HG03521 (cell line): Measurements from ENCODE around the gene NUSAP1.
"Not testable (repeated sequence)": the region's sequence is repeated elsewhere in the genome, so short reads cannot be mapped to it uniquely, and the experiment has no call there.

Experiments
- ATAC-seq: cut with Tn5 transposase; IDR thresholded peaks from one replicate; pipeline ENCODE4 v1.9.1; 2021; ENCODE audit warnings: mild to moderate bottlenecking, moderate library complexity; ENCODE audit not compliant: unreplicated experiment

NUSAP1 gene, protein sequence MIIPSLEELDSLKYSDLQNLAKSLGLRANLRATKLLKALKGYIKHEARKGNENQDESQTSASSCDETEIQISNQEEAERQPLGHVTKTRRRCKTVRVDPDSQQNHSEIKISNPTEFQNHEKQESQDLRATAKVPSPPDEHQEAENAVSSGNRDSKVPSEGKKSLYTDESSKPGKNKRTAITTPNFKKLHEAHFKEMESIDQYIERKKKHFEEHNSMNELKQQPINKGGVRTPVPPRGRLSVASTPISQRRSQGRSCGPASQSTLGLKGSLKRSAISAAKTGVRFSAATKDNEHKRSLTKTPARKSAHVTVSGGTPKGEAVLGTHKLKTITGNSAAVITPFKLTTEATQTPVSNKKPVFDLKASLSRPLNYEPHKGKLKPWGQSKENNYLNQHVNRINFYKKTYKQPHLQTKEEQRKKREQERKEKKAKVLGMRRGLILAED

DNA sequence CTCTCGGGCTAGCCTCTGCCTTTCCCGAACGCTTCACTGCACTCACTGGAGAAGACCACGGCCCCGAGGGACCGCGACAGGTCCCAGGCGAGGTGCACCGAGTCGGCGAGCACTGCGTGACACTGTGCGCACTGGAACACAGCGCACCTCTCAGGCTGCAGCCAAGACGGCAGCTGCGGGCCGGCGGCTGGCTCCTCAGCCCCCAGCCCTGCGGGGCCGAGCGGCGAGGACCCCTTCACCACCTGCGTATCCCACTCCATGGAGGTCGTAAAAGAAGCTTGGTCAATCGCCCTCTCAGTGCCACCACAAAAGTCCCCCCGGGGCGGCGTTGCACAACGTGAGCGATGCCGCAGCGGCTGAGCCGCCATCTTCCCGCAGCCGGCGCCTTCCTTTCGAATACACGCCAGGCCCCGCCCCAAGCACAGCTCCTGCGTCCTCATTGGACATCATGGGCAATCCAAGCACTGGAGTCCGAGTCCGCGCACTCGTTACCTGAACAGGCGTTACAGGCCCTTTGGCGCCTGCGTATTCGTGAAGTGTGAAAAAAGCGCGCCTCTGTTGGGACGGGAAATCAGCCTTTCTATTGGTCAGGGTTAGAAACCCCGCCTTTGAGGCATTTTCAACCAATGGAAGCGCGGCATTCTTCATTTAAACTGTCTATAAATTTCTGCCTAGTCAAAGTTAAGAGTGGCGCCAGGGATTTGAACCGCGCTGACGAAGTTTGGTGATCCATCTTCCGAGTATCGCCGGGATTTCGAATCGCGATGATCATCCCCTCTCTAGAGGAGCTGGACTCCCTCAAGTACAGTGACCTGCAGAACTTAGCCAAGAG lies at the start of gene NUSAP1, which contains the start of gene OIP5:
NUSAP1 (plus strand) TSS at position 688 of the 832 bp plus-strand sequence; CDS start at position 765, 77 bp downstream.
OIP5 (minus strand) TSS at position 398 of the 832 bp plus-strand sequence; CDS start at position 368, 30 bp downstream.
- ATAC-seq = peak; percentile 88

DNA sequence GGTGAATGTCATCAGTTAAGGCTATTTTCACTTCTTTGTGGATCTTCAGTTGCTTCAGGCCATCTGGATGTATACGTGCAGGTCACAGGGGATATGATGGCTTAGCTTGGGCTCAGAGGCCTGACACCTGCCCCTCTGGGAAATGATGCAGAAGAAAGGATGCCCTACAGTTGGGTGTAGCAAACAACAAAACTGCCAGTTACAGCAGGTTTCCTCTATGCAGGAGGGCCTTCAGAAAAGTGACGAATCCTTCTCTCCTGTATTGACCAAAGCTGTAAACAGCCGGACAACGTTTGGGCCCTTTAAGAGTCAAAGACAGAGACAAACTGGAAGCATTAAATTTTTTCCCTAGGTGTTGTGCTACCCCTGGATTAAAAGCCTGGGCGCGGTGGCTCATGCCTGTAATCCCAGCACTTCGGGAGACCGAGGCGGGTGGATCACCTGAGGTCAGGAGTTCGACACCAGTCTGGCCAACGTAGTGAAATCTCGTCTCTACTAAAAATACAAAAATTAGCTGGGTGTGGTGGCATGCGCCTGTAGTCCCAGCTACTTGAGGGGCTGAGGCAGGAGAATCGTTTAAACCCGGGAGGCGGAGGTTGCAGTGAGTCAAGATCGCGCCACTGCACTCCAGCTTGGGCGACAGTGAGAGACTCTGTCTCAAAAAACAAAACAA lies 49.6 kb upstream of the NUSAP1 start:
- ATAC-seq = not testable (repeated sequence)

DNA sequence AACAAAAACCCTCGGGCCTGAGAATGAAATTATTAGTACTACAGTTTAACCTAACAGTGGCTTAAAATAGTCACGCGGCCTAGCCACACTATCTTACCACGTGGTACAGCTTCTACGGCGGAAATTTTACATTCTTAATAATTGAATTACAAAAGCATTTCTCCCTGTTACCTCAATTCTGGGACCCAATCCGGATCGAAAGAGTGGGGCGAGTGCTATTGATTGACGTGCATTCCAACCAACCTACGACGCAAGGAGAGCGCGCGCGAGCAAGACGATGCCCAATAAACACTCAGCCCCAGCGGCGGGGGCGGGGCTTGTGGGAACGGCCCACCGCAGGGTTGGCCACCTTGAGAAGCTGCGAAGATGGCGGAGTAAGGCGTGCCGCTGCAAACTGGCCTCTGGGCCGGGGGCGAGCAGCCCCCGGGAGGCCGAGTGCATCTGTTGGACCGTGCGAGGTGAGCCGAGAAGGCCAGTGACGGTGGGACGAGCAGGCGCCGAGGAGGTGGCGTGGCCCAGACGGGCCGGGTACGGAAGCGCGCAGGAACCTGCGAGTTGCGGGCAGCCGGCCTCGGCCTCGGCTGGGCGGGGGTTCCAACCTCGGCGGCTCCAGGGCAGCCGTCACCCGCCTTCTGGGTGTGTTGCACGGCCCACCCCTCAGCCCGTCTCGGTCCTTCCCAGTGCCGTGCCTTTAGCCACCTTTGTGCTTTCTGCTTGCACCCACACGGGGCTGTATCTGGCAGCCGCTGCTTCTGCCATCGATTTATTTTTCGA lies 48.8 kb upstream of the NUSAP1 start:
- peak; percentile 94 for ATAC-seq

DNA sequence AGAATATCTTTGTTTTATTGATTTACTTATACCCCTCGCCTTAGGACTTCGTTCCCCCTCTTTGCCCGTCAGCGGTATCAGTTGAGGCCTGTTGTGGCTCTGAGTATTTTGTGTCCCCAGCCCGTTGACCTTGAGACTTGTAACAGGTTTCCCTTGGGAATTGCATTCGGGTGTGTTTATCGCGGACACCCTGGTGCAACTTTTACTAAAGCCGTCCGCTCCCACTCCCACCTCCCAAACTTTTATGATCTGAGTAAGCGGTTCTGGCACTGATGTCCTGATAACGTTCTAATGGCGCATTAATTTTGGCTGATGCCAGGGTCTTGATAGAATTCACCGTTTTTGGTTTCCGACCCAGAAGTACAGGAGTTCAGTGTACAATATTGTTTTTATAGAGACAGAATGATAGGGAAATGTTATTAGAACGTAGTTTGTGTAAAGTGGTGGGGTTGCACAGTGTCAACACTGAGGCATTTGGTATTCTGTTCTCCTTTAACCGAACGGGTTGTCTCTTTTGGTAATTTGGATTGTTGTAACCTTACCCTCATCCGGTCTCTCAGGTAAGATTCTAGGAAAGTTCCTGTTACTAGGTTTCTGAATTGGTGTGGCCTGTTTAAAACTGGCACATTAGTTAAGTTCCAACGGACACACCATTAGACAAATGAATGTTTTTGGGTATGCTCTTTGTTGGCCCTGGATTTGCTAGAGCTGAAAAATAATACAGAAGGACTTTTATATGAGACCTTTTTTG lies 48.1 kb upstream of the NUSAP1 start:
- no peak for ATAC-seq

DNA sequence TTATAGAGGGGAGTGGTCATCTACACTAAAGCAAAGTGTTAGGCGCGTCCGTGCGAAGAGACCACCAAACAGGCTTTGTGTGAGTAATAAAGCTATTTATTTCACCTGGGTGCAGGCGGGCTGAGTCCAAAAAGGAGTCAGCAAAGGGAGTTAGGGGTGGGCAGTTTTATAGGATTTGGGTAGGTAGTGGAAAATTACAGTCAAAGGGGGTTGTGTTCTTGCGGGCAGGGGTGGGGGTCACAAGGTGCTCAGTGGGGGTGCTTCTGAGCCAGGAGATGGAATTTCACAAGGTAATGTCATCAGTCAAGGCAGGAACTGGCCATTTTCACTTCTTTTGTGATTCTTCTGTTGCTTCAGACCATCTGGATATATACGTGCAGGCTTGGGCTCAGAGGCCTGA lies 47.4 kb upstream of the NUSAP1 start:
- ATAC-seq = no peak

DNA sequence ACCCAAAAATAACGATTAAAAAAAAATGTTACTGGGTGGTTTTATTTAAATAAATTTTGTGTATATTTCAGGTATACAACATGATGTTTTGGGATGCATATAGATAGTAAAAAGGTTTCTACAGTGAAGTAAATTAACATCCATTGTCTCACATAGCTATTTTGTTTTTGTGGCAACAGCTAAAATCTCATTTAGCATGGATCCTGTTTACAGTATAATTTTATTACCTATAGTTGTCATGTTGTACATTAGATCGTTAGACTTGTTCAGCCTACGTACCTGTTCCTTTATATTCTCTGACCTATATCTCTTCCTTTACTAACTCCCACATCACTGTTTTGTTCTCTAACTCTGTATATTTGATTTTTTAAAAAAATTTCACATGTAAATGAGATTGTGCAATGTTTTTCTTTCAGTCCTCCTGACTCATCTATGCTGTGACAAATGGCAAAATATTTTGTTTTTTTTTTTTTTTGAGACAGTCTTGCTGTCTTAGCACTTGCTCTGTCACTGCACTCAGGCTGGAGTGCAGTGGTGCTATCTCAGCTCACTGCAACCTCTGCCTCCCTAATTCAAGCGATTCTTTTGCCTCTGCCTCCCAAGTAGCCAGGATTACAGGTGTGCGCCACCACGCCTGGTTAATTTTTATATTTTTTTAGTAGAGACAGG lies 45.9 kb upstream of the NUSAP1 start:
- no peak for ATAC-seq

DNA sequence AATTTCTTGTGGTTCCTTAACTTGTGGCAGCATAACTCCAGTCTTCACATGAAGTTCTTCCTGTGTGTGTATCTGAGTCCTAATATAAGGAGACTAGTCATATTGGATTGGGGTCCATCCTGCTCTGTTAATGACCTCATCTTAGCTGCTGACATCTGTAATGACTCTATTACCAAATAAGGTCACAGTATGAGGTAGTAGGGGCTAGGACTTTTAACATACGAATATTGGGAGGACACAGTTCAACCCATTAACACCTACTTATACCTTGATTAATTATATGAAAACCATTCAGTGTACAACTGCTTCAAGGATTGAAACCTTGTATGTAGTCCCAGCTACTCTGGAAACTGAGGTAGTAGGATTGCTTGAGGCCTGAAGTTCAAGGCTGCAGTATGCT lies 44.2 kb upstream of the NUSAP1 start:
- ATAC-seq = no peak

DNA sequence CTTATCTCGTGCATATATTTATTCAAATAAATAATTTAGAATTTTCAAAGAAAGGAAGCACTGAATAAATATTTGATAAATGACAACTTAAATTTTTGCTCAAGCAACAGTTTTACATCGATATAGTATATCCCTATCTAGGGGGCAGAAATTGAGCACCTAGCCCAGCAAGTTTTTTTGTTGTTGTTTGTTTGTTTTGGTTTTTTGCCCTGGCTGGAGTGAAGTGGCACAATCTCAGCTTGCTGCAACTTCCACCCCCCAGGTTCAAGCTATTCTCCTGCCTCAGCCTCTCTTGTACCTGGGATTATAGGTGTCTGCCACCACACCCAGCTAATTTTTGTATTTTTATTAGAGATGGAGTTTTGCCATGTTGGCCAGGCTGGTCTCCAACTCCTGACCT lies 42.7 kb upstream of the NUSAP1 start:
- no peak for ATAC-seq

DNA sequence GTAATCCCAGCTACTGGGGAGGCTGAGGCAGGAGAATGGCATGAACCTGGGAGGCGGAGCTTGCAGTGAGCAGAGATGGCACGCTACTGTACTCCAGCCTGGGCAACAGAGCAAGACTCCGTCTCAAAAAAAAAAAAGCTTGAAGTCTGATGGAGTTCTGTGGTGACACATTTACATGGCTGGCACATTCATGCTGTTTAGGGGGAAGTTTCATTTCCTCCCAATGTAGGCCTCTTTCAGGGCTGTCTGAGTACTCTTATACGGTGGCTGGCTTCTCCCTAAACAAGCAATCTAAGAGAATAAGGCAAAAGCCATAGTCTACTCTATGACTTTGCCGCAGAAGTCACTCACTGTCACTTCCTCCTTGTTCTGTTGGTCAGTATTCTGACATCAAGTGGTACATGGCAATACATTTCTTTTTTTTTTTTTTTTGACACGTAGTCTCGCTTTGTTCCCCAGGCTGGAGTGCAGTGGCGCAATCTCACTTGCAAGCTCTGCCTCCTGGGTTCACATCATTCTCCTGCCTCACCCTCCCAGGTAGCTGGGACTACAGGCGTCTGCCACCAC lies 41.5 kb upstream of the NUSAP1 start:
- ATAC-seq = no peak

DNA sequence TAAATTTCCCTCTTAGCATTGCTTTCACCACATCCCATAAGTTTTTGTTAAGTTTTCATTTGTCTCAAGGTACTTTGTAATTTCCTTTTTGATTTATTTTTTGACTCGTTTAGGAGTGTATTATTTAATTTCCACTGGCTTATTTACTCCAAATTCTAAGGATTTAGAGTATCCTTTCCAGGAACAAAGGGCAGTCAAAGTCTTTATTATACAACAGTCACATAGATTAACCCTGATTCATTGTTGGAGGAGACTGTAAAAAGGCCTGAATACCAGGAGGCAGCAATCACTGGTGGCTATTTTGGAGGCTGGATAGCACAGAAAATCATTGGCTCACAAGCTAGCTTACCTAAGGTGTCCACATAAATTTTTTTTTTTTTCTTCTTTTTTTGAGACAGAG lies 40.2 kb upstream of the NUSAP1 start:
- ATAC-seq = no peak

DNA sequence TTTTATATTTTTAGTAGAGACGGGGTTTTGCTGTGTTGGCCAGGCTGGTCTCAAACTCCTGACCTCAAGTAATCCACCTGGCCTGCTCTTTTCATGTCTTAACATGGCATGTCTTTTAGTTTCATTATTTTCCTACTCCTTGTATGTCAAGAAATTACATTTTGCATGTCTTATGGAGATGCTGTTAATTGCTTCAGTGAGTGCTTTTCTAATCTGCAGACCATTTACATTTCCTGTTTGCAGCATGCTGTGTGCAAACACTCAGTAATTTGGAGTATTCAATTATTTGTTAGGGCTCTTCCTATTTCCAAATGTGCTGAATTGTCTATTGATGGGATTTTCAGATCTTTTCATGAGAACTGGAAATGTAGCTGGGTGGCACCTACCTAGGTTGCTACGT lies 31.5 kb upstream of the NUSAP1 start:
- not testable (repeated sequence) for ATAC-seq

DNA sequence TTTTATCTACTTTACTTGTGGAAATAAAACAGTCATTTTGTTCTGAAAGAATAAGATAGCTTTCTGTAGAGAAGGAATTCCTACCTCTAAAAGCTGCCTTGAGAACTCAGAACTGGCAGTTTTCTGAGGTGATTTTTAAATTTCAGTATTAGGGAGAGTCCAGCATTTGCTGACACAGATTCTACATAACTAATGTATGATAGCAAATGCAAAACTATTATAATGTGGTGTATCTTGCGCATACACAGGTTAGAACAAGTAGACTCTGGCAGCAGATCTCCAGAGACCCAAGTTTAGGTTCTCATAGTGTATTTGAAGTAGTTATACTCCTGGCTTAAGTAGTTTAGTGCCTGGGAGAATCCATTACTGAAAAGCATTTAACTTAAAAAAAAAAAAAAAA lies 31.1 kb upstream of the NUSAP1 start:
- ATAC-seq = no peak

DNA sequence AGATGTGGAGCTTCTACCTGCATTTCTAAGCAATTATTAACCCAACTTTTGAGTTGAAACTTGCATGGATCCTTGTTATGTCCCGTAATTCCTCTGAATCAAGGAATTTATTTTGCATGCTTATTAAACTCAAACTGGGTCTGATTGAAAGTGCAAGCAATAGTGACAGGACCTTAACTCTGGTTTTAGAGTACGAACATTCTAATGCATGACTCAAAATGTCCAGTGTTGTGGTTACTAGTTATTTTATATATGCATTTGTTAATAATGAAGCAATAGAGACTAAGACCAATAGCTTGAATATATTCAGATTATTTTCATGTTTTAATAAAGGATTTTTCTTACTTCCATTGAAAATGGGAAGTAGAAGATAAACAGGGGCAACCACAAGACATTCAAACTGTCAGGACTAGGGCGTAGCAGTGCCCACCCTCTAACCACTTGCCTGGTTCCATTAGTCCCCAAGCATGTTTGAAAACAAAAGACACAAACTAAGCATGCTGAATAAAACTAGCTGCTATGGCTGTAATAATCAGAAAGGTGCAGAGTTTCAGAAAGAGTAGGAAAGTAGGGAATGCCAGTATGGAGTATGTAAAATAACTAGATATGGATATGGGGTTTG lies 28.4 kb upstream of the NUSAP1 start:
- ATAC-seq = no peak

DNA sequence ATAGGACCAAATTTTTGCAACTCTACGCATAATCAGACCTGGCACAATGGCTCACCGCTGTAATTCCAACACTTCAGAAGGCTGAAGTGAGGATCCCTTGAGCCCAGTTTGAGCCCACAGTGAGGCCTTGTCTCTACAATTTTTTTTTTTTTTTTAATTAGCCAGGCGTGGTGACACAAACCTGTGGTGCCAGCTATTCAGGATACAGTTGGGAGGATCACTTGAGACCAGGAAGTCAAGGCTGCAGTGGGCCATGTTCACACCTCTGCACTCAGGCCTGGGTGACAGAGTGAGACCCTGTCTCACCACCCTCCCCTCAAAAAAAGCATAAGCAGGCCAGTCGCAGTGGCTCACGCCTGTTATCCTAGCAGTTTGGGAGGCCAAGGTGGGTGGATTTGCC lies 25.0 kb upstream of the NUSAP1 start:
- ATAC-seq = no peak

DNA sequence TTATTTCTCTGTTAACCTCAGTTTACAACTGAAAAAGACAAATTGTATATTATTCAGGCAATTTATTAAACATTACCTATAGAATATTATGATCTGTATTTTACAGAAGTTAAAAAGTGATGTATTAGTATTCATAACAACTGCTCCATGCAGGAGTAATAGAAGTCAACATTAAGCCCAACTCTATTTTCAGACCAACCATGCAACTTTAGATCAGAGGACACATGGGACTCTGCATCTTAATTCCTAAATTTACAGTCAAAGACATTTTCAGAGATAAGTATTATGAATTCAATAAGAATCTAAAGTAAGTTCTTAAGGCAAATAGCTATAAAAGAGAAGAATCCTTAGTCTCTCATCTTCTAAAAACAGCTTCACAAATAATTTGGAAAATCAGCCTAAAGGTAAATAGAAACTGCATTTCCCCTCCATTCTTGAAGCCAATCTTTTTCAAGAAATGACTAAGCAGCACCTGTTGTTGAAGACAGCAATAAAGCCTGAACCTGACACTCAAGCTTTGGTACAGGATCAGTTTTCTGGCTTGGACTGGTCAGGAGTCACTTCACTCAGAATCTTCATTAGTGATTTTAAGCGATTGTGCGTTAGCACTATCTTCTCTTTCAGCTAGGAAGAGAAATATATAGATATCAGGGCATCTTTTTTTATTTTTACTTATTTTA lies 23.3 kb upstream of the NUSAP1 start:
- no peak for ATAC-seq

DNA sequence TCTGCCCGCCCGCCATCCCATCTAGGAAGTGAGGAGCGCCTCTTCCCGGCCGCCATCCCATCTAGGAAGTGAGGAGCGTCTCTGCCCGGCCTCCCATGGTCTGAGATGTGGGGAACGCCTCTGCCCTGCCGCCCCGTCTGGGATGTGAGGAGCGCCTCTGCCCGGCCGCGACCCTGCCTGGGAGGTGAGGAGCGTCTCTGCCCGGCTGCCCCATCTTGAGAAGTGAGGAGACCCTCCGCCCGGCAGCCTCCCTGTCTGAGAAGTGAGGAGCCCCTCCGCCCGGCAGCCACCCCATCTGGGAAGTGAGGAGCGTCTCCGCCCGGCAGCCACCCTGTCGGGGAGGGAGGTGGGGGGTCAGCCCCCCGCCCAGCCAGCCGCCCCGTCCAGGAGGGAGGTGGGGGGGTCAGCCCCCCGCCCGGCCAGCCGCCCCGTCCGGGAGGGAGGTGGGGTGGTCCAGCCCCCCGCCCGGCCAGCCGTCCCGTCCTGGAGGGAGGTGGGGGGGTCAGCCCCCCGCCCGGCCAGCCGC lies 11.8 kb upstream of the NUSAP1 start:
- ATAC-seq = not testable (repeated sequence)

DNA sequence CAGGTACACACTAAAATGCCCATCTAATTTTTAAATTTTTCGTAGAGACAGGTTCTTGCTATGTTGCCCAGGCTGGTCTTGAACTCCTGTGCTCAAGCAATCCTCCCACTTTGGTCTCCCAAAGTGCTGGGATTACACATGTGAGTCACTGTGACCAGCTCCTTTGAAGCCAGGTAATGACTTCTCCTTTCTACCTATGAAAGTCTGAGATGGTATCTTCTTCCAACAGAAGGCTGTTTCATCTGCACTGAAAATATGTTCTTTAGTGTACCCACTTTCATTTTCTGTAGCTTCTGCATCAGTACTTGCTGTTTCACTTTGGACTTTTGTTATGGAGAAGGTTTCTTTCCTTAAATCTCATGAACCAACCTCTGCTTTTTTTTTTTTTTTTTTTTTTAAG lies 9.1 kb upstream of the NUSAP1 start:
- ATAC-seq = no peak

DNA sequence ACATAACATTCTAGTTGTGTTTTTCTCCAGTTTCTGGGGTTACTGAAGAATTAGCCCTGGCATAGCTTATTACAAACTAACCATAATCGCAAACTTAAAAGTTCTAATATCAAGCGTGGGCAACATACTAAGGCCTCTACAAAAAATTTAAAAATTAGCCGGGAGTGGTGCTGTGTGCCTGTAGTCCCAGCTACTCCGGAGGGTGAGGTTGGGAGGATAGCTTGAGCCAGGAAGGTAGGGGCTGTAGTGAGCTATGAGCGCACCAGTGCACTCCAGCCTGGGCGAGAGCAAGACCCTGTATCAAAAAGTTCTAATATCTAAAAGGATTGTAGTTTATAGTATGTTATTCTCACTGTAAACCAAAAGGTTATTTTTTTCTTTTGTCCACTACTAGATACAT lies 1.4 kb upstream of the NUSAP1 start:
- ATAC-seq = no peak
